ENCODE measurements around the gene HHAT.
A peak's percentile ranks its signal among the peaks of the same experiment; 100 is the strongest.

HHAT gene

DNA sequence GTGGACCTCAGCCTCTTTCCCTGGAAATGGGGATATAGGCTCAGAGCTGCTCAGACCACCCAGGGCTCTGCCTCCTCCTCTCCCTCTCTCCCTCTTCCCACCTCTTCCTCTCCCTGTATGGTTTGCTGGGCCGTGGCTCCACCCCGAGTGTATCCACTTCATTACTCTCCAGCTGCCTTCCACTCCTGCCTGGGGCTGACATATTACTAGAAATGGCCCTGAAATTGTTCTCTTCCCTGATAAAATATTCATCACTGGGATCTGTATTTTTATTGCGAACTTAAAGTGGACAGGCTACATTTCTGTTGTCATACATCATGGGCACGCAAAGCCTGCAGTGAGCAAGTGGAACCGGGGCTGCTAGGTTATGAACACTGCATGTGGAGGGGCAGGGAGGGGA is 225.0 kb downstream of the HHAT start:
- no peak for DNase-seq (ENCODE audit: low read depth)

DNA sequence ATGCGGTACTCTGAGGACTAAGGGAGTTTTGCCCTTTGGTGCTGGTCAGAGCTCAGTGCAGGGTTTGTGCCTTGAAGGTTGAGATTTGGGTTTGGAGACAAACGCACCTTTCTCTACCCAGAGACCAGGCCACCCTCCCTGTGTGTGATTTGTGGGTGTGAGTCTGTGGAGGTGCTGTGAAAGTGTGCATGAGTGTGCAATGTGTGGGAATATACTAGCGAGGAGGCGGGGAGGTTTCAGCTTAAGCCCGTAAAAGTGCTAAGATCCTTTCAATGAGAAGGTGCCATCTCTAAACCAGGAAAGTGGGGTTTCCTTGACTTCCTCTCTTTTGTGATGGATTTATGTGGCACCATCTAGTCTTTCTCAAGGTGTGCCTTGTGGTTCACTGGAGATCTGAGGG is 225.7 kb downstream of the HHAT start:
- no peak for DNase-seq (ENCODE audit: low read depth)

DNA sequence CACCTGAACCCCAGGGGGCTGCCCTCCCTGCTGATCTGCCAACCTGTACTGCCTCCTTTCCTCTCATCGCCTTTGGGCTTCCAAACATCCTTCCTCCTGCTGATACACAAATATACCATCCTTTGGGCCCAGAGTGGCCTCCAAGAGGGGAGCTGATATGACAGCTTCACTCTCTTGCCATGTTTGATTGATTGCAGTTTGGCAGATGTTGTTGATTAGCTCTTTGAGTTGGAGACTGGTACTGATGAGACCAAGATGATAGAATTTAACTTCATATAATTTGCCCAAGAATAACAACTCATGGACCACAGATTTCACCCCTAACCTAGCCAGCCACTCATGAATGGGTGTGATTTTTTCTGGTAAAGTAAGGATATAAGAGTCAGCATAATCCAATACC is 227.8 kb downstream of the HHAT start:
- DNase-seq (ENCODE audit: low read depth), result no peak

DNA sequence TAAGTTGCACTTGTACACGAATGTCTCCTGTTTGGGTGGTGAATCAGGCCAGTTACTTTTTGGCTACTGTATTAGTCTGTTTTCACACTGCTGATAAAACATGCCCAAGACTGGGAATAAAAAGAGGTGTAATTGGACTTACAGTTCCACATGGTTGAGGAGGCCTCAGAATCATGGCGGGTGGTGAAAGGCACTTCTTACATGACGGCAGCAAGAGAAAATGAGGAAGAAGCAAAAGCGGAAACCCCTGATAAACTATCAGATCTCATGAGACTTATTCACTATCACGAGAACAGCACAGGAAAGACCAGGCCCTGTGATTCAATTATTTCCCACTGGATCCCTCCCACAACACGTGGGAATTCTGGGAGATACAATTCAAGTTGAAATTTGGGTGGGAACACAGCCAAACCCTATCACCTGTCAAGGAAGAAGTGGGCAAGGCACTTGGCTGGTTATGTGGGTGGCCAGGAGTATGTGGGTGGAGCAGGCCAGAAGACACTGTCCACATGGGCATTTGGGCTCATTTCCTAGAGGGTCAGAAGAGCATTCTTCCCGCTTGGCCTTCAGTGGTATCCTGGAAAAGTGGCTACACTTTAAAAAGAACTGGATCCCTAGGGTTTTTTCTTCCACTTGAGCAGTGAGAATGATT is 228.8 kb downstream of the HHAT start:
- DNase-seq (ENCODE audit: low read depth), result no peak

DNA sequence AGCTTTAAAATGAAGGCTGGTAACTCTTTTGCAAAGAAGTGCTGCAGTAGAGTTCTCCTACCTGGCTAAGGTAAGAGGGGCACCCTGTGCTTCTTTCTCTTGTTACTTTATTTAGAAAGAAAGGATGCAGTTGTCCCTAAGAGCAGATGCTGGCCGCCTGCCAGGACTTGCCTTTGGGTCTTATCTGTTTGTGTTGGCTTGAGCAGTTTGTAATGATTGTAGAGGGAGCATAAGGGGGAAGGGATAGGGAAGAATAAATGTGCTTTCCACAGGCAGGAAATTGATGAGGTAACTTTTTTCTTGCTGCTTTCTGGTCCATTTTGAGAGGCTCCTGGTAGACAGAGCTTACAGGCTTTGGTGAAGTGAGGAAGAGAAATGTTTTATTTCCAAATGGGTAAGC is 229.6 kb downstream of the HHAT start:
- peak; percentile 44 for DNase-seq (ENCODE audit: low read depth)

DNA sequence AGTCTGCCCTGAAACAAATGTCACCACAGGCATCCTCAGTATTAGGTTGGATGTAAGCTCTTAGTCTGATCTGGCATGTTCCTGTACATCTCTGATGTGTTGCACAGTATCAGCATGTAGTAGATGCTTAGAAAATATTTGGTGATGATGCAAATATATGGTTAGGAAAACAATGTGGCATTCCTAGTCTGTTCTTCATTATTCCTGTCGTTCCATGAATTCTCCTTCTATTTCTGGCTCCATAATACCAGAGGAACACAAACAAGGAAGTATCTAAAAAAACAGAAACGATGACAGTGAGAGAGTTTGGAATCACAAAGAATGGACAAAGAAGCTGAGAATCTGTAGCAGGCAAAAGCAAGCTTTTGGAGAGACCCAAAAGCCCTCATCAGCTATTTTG is 236.6 kb downstream of the HHAT start:
- DNase-seq (ENCODE audit: low read depth), result peak; percentile 84

DNA sequence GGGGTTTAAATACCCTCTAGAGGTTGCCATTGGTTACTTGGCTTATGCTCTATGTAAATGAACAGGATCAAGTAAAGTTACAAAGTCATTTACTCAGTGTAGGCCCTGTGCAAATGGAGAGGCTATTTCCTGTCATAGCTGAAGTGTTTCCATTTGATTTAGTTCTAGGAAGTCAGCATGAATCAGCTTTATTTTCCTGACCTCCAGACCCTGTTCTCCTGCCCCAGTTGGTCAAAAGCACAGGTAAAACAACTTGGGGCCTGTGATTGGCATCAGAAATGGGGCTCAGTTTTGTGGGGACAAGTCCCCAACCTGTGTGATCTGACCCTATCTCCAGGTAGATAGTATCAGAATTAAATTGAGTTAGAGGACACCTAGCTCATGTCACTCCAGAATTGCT is 239.9 kb downstream of the HHAT start:
- peak; percentile 17 for DNase-seq (ENCODE audit: low read depth)

DNA sequence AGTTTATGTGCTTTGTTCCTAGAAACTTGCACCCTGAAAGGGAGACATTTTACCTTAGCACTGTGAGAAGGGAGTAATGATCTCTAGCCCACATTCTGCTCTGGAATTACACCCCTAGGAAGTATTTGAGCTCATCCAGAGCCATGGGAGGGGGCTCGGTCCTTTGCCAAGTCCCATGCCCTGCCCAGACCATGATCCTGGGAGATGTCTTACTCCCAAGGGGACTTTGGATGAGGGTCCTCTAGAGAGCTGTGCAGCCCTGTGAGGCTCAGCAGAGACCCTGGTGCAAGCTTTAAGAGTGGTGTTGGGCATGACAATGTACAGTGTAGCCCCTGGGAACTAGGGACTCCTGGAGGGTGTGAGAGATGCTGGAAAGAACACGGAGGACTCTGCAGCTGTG is 241.4 kb downstream of the HHAT start:
- no peak for DNase-seq (ENCODE audit: low read depth)

DNA sequence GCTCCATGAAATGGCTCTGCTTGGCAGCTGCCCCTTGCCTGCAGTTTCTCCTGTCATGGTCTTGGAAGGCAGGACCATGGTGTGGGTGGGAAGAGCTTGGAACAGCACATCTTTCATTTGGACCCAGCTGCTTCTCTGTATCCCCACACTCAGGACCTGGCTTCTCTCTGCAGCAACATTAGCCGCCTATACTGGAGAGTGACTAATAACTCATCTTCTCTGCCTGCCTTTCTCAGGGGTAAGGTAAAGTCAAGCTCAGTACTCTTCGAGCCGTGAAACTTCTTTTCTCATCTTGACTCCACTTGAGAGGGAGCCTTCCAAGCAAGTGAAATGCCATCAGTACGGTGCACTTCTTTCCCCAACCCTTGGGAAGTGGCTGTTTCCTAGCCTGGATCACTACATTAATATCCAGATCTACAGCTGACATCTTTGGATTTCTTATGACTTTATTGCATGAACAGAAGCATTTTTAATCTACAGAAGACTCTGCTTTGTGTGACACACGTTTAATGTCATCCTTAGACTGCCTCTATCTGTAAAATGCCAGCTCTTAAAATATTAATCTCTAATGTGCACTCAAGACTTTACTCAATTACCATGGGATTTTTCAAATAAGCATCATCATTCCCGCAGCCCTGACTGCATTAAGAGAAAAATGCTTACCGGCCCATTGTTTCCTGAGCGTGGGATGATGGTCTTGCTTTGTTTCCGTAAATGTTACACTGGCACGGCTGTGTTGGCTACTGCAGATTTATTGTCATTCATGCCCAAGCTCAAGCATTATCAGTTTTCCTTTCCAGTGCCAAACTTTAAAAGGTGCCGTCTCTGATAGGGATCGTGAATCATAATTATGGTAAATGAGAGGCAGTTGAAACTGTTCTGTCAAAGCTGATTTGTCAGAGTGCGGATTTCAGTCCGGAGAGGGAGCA is 242.9 kb downstream of the HHAT start:
- no peak for DNase-seq (ENCODE audit: low read depth)

DNA sequence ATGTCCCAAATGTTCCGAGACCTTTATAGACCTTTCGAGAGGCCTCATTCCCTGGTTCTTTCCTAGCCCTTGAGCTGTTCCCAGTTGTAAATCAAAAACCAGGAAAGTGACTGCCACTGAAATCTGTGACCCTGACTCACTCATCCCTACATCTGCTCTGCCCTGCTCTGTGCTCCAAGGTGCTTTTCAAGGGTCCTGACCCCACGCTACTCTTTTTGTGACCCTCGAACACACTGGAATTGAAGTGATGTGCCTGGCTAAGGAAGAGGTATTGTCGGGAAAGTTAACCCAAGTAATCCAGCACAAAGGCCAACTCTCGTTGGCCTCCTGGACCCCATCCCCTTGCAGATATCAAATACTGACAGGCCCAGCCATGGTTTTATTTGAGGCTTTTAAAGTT is 244.4 kb downstream of the HHAT start:
- DNase-seq (ENCODE audit: low read depth), result no peak

DNA sequence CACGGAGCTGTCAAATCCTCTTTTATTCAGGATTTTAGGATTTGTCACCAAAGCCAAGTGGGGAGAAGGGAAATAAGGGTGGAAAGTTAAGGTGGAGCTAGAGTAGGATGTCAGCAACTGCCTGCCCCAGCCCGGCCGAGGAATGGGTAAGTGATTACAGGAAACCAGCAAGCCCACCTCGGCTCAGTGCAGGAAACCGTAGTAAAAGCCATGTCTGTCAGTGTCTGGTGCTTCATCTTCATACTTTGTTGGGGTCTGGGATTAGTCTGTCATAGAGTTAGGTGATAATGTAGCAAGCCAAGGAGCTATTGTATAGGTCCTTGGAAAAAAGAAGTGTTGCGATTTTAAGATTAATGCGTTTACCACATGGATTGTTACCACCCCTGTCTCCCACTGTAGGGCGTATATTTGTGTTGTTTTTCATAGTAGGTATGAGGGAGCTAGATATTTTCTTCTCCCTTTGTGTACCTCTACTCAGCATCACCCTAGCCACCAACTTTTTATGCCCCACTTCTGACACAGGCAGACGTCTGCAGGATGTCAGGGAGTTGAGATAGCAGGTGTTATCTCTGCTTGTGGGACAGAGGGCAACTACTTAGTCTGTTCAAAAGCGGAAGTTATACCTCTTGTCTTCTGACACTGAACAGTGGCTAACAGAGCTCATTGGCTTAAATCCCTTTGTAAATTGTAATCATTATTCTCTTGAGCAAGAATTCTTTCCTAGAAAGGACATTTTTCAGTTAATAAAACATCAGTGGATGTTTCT is 253.7 kb downstream of the HHAT start:
- no peak for DNase-seq (ENCODE audit: low read depth)

DNA sequence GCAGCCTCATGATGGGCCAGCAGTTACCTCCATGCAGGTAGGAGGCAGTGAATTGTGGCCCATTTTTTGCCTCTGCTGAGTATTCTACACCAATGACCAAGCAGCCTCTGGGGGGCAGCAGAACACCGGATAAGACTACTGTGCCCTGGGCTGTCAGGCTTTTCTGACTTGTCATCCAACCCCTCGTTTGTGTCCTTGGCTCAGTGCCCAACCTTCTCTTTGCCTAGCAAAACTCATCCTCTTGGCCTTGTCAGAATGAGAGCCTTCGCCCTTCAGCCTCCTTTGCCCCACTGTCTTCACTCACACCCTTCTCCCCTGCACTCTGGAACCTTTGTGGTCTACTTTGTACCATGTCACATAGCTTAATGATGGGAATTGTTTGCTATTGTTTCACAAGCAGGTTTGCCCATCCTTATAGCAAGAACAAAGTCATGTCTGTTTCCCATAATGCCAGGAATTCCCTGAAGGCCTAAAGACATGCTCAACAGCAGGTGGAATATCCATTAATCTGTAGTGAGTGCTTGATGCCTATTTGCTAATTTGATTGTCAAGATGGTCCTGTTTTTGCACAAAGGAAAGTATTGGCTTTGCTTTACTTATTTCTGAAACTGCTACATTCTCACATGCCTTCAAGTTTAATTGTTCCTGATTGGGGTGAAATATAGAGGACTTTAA is 255.9 kb downstream of the HHAT start:
- peak; percentile 88 for DNase-seq (ENCODE audit: low read depth)

DNA sequence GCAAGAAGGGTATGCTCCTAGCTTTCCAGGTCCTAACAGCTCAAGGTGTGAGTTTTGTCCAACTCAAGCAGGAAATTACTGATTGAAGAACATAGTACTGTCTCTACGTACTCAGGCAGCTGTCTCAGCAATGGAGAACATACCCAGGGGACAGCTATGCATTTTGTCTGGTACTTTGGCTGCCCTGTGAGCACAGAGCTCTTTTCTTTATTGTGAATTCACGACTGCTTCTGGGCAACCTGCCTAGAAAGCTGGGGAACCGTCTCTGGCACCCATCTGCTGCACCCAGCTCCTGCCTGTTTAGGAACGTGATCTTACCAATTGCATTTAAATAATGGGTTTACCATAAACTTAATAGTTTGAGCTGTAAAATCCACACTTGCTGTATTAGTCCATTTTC is 258.1 kb downstream of the HHAT start:
- peak; percentile 20 for DNase-seq (ENCODE audit: low read depth)

DNA sequence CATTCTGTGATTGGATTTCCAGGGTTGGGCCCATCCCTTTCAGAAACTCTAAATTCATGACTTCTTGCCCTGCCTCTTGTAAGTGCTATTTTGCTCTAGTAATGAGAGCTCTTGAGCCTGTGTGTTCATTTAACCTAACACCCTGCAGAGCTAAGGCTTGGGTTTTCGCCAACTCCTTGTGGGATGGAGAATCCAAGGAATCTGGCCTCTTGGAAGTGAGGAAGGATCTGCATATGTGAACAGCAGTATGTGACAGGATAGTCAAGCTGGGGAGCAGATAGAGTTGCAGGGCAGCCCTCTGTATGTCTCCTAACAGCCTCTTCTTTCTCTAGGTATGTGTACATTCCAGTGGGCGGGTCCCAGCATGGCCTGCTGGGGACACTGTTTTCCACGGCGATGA is 258.9 kb downstream of the HHAT start:
- DNase-seq (ENCODE audit: low read depth), result peak; percentile 87

DNA sequence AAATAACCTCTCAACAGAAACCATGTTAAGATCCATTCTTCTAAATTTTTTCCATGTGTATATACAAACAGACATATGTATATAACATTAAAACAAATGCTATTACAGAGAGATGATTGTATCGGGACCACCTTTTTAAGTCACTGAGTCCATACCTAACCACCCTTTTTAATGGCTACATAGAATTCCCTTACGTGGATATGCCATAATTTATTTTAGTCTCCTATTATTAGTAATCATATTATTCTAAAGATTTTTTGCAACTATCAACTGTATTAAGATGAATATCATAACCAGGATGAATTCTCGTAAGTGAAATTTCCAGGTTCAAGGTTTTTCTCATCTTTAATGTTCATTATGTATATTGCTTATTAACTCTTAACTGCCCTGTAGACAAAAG is 259.7 kb downstream of the HHAT start:
- no peak for DNase-seq (ENCODE audit: low read depth)

DNA sequence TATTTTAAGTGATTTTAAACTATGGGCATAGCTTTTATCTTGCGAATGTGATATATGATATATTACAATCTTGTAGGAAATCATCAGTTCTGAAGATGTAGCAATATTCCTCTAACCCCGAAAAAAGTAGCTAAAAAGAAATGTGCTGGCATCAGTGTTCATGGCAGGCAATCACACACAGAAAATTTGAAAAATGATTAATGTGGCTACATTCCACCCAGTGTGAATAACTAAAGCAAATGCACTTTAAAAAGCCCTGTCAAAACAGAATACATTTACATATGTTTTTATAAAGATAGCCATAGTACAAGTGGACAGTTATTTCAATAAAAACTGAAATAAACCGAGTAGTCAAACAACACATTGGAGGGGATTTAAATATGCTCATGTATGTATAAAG is 260.2 kb downstream of the HHAT start:
- DNase-seq (ENCODE audit: low read depth), result peak; percentile 21

DNA sequence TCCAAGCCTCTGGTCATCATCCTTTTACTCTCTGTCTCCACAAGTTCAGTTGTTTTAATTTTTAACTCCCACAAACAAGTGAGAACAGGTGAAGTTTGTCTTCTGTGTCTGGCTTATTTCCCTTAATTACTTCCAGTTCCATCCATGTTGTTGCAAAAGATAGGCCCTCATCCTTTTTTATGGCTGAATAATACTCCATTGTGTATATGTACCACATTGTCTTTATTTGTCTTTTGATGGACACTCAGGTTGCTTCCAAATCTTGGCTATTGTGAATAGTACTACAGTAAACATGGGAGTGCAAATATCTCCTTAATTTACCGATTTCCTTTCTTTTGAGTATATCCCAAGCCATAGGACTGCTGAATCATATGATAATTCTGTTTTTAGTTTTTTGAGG is 262.5 kb downstream of the HHAT start:
- DNase-seq (ENCODE audit: low read depth), result no peak

DNA sequence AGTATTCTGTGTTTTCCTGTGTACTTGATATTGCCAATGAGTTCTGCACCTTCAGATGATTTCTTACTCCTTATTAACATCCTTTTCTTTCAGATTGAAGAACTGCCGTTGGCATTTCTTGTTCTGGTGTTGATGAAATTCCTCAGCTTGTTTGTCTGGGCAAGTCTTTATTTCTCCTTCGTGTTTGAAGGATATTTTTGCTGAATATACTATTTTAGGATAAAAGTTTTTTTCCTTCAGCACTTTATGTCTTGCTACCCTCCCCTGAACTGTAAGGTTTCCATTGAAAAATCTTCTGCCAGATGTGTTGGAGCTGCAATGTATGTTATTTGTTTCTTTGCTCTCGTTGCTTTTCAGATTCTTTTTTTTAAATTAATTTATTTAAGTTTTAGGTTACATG is 265.9 kb downstream of the HHAT start:
- no peak for DNase-seq (ENCODE audit: low read depth)

DNA sequence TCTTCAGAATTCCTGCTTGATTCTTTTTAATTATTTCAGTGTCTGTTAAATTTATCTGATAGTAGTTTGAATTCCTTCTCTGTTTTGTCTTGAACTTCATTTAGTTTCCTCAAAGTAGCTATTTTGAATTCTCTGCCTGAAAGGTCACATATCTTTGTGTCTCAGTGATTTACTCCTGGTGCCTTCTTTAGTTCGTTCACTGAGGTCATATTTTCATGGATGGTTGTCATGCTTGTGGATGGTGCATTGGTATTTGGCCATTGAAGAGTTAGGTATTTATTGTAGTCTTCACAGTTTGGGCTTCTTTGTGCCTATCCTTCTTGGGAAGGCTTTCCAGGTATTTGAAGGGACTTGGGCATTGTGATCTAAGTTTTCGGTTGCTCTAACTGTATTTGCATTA is 267.9 kb downstream of the HHAT start:
- peak; percentile 71 for DNase-seq (ENCODE audit: low read depth)

DNA sequence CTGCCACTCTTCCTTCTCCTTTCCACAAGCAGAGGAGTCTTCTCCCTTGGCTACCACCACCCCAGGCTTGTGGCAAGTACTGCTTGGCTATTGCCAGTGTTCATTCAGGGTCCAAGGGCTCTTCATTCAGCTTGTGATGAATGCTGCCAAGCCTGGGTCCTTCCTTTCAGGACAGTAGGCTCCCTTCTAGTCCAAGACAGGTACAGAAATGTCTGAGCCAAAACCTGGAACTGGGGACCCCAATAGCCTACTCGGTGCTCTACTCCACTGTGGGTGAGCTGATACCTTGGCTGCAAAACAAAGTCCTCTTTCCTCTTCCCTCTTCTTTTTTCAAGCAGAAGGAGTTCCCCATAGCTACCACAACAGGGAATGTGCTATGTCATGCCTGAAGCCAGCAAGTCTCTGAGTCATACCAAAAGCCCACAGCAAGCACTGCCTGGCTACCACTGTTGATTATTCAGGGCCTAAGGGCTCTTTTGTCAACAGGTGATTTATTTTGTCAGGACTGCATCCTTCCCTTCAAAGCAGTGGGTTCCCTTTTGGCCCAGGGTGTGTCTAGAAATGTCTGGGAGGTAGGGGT is 268.9 kb downstream of the HHAT start:
- DNase-seq (ENCODE audit: low read depth), result peak; percentile 96

DNA sequence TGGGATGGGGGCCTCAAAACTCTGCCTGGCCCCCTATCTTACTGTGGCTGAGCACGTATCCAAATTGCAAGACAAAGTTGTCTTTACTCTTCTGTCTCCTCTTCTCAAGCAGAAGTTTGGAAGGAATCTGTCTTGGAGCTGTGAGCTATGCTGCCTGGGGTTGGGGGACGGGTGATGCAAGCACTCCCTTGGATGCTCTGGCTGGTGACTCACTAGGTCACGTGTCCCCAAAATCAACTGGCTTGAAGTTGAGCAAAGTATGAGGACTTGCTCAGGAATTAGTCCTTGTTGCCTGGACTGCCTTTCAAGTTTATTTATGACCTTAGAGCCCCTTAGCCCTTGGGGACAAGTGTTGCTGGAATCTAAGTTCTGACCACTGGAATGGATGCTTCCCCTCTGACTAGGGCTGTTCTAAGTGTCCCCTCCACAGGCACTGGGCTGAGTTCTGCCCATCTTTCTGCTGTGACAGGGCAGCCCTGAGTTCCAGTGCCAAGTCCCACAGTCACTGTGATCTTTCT is 269.5 kb downstream of the HHAT start:
- peak; percentile 99 for DNase-seq (ENCODE audit: low read depth)

All from EH (cell line).